WTC11 (cell line): ENCODE results near the gene IP6K3. TPM values are rescaled to one million over a fixed set of nuclear protein-coding genes. Genes with fewer than 3 reads are reported as not detected.

Source experiments
- ATAC-seq: fragments of 200-7000 bp; cut with Tn5 transposase; 2 replicates; pipeline ENCODE4 v1.10.0; 2021; ENCODE audit warnings: mild to moderate bottlenecking, moderate library complexity
- CTCF ChIA-PET: fragments of 300-600 bp; sonication (Branson Sonifier 250); formaldehyde crosslinking; loops from one replicate; lab custom pipeline; 2021; ENCODE audit warnings: antibody characterized with exemption; lab: Charles Lee
- POLR2A ChIA-PET: fragments of 350-600 bp; sonication (Branson Sonifier 250); formaldehyde crosslinking; loops from one replicate; lab custom pipeline; 2021; ENCODE audit warnings: antibody characterized with exemption; lab: Charles Lee
- DNase-seq: peaks from one replicate; pipeline ENCODE4 v3.0.0; 2021; ENCODE audit warnings: low spot score
- H3K27ac Mint-ChIP-seq: 2 replicates; pipeline ENCODE4 v1.8.0; 2021; ENCODE audit warnings: mixed read lengths
- H3K27me3 Mint-ChIP-seq: 2 replicates; pipeline ENCODE4 v1.8.0; 2021; ENCODE audit warnings: low read depth, mild to moderate bottlenecking, moderate library complexity, mixed read lengths
- H3K36me3 Mint-ChIP-seq: 2 replicates; pipeline ENCODE4 v1.8.0; 2021; ENCODE audit warnings: mixed read lengths
- H3K4me1 Mint-ChIP-seq: 2 replicates; pipeline ENCODE4 v1.8.0; 2022; ENCODE audit warnings: mixed read lengths
- H3K4me3 Mint-ChIP-seq: 2 replicates; pipeline ENCODE4 v1.8.0; 2021; ENCODE audit warnings: mild to moderate bottlenecking, moderate library complexity, mixed read lengths
- H3K9me3 Mint-ChIP-seq: 2 replicates; pipeline ENCODE4 v1.8.0; 2021; ENCODE audit warnings: mixed read lengths
- AR ChIP-seq: fragments of 250-450 bp; sonication (Bioruptor Pico); IDR thresholded peaks from 2 replicates; pipeline ENCODE4 v1.9.0; 2021; ENCODE audit warnings: mild to moderate bottlenecking
- ARID4B ChIP-seq: sonication (generic); formaldehyde crosslinking; IDR thresholded peaks from 2 replicates; pipeline ENCODE4 v1.8.0; 2023; ENCODE audit warnings: missing genetic modification reagents, mild to moderate bottlenecking, borderline replicate concordance
- CREB1 ChIP-seq: sonication (generic); formaldehyde crosslinking; IDR thresholded peaks from 2 replicates; pipeline ENCODE4 v1.8.0; 2023; ENCODE audit warnings: mild to moderate bottlenecking, missing genetic modification reagents
- E2F1 ChIP-seq: sonication (generic); formaldehyde crosslinking; IDR thresholded peaks from 2 replicates; pipeline ENCODE4 v1.8.0; 2022; ENCODE audit warnings: mild to moderate bottlenecking, missing genetic modification reagents
- EMX1 ChIP-seq: fragments of 250-450 bp; sonication (Bioruptor Pico); IDR thresholded peaks from 2 replicates; pipeline ENCODE4 v1.8.0; 2021; ENCODE audit warnings: mild to moderate bottlenecking
- ERG ChIP-seq: fragments of 250-450 bp; sonication (Bioruptor Pico); IDR thresholded peaks from 2 replicates; pipeline ENCODE4 v1.8.0; 2021; ENCODE audit warnings: mild to moderate bottlenecking
- FOXK1 ChIP-seq: sonication (generic); formaldehyde crosslinking; IDR thresholded peaks from 2 replicates; pipeline ENCODE4 v1.8.0; 2022; ENCODE audit warnings: mild to moderate bottlenecking, moderate library complexity, missing genetic modification reagents
- FOXP4 ChIP-seq: sonication (generic); formaldehyde crosslinking; IDR thresholded peaks from 2 replicates; pipeline ENCODE4 v1.8.0; 2022; ENCODE audit warnings: mild to moderate bottlenecking, missing genetic modification reagents
- GTF2I ChIP-seq: fragments of 250-450 bp; sonication (Bioruptor Pico); conservative IDR thresholded peaks from 2 replicates; pipeline ENCODE4 v1.4.0; 2021; ENCODE audit warnings: mild to moderate bottlenecking
- IRF1 ChIP-seq: sonication (generic); formaldehyde crosslinking; IDR thresholded peaks from 2 replicates; pipeline ENCODE4 v1.8.0; 2023; ENCODE audit warnings: missing genetic modification reagents
- NR1H2 ChIP-seq: sonication (generic); formaldehyde crosslinking; IDR thresholded peaks from 2 replicates; pipeline ENCODE4 v1.9.0; 2021; ENCODE audit warnings: mild to moderate bottlenecking, moderate library complexity, missing genetic modification reagents
- PREB ChIP-seq: sonication (generic); formaldehyde crosslinking; IDR thresholded peaks from 2 replicates; pipeline ENCODE4 v1.8.1; 2022; ENCODE audit warnings: mild to moderate bottlenecking, missing genetic modification reagents, moderate library complexity, borderline replicate concordance
- RORB ChIP-seq: fragments of 250-450 bp; sonication (Bioruptor Pico); IDR thresholded peaks from 2 replicates; pipeline ENCODE4 v1.9.0; 2021; ENCODE audit warnings: mild to moderate bottlenecking
- STAT6 ChIP-seq: sonication (generic); formaldehyde crosslinking; conservative IDR thresholded peaks from 2 replicates; pipeline ENCODE4 v1.8.1; 2023; ENCODE audit warnings: mild to moderate bottlenecking, low read depth, missing genetic modification reagents, moderate library complexity
- ZNF423 ChIP-seq: fragments of 250-450 bp; sonication (Bioruptor Pico); IDR thresholded peaks from 2 replicates; pipeline ENCODE4 v2.1.2; 2022; ENCODE audit warnings: mild to moderate bottlenecking, moderate library complexity
- ZNF532 ChIP-seq: fragments of 250-450 bp; sonication (Bioruptor Pico); IDR thresholded peaks from 2 replicates; pipeline ENCODE4 v1.9.0; 2021; ENCODE audit warnings: mild to moderate bottlenecking, borderline replicate concordance
- total RNA-seq: library from RNA; stranded (reverse); gene quantifications from 3 replicates; pipeline ENCODE4 v1.2.3, GENCODE V29; 2021

IP6K3 gene
- total RNA-seq, 1 experiment from 2014 or later = 1.1 TPM

GRCh38 chr6:33790910-33791309 lies 44.2 kb upstream of the IP6K3 start:
- no peaks in the 10 kb centered on the region for H3K9me3 Mint-ChIP-seq
- TF ChIP-seq NR1H2 (CRISPR knock-in tag) (no peak), ARID4B (CRISPR knock-in tag) (no peak), ZNF423 (CRISPR knock-in tag) (peak; percentile 89), FOXP4 (CRISPR knock-in tag) (no peak), FOXK1 (CRISPR knock-in tag) (no peak), ZNF532 (0 out of 2 replicates have a peak, but pooled peaks have one; percentile 14), ERG (CRISPR knock-in tag) (no peak), AR (CRISPR knock-in tag) (no peak), E2F1 (no peak), RORB (no peak), PREB (CRISPR knock-in tag) (no peak), EMX1 (no peak), GTF2I (no peak), CREB1 (CRISPR knock-in tag) (no peak), IRF1 (no peak), STAT6 (no peak)
- peaks cover 81% of the 10 kb centered on the region for H3K4me1 Mint-ChIP-seq
- no peaks in the 10 kb centered on the region for H3K36me3 Mint-ChIP-seq
- H3K27ac Mint-ChIP-seq = peak overlapping the region; percentile 39; the same call in 1 of the 2 replicates
- ATAC-seq = no peak
- H3K4me3 Mint-ChIP-seq = no peak overlapping the region
- POLR2A ChIA-PET = no interaction called here
- CTCF ChIA-PET = interaction anchor here (0.7 to 2.5 kb wide), 5 partner anchors 19 to 228 kb away, joined by 3 to 10 read pairs (median 6); no protein-coding TSS in a partner anchor
- H3K27me3 Mint-ChIP-seq = no peaks in the 10 kb centered on the region
- no peak for DNase-seq
